GM12878 (cell line): ENCODE results near the gene ABCG1. TPM values are rescaled to one million over a fixed set of nuclear protein-coding genes. Genes with fewer than 3 reads are reported as not detected.

ENCODE experiments used
- ATAC-seq: fragments of 200-7000 bp; cut with Tn5 transposase; 3 replicates; pipeline ENCODE4 v1.9.1; 2020; ENCODE audit warnings: mild to moderate bottlenecking, moderate library complexity
- Bru-seq: library from RNA; stranded (reverse); fragments of 400-500 nt; gene quantifications from one replicate; lab custom pipeline; 2021; lab: Mats Ljungman, UMichigan
- BruChase-seq, 2 experiments: library from RNA; stranded (reverse); fragments of 400-500 nt; gene quantifications; one replicate each; lab custom pipeline; 2021; lab: Mats Ljungman, UMichigan
- BruUV-seq: library from RNA; stranded (reverse); fragments of 400-500 nt; replicated peaks from 2 replicates; lab custom pipeline; 2021; lab: Mats Ljungman, UMichigan
- CTCF ChIA-PET: fragments of 300-600 bp; sonication (Branson Sonifier 250); formaldehyde crosslinking; extraction: SDS; loops from one replicate; lab custom pipeline; 2021; ENCODE audit warnings: inconsistent platforms; lab: Yijun Ruan, JAX
- POLR2A ChIA-PET: fragments of 350-600 bp; formaldehyde crosslinking; extraction: SDS; loops from one replicate; lab custom pipeline; 2021; ENCODE audit warnings: inconsistent platforms; lab: Charles Lee
- RAD21 ChIA-PET: fragments of 300-600 bp; sonication (Branson Sonifier 250); formaldehyde crosslinking; loops from one replicate; lab custom pipeline; 2023; ENCODE audit warnings: antibody characterized with exemption; ENCODE audit not compliant: unreplicated experiment; lab: Charles Lee
- SMC1A ChIA-PET: fragments of 300-600 bp; sonication (Branson Sonifier 250); formaldehyde crosslinking; loops from one replicate; lab custom pipeline; 2023; ENCODE audit not compliant: unreplicated experiment, uncharacterized antibody; lab: Charles Lee
- DNase-seq: peaks from one replicate; pipeline ENCODE4 v3.0.0-alpha.2; 2011; ENCODE audit warnings: low read depth, low spot score
- FAIRE-seq: peaks from 3 replicates; lab custom pipeline; 2011; peaks lifted over from hg19 to GRCh38; lab: Jason Lieb, UNC
- H2AFZ ChIP-seq: 2 replicates; pipeline ENCODE4 v1.6.0; 2011; ENCODE audit warnings: low read depth, low read length, control low read depth; ENCODE audit not compliant: control insufficient read depth
- H3K27ac ChIP-seq: 2 replicates; pipeline ENCODE4 v1.5.1; 2011; ENCODE audit warnings: control low read depth; ENCODE audit not compliant: control insufficient read depth, insufficient read depth
- H3K27me3 ChIP-seq, 2 experiments: replicated peaks in 1 of 2; 2 replicates each; pipeline versions ENCODE4 v1.6.0 to v1.6.1; 2011; ENCODE audit warnings: low read length in 1 of 2; ENCODE audit not compliant: control insufficient read depth in 2 of 2, insufficient read depth in 2 of 2
- H3K36me3 ChIP-seq, 2 experiments: 2 replicates each; pipeline ENCODE4 v1.5.1; 2011; ENCODE audit warnings: low read length in 1 of 2; ENCODE audit not compliant: control insufficient read depth in 2 of 2, insufficient read depth in 2 of 2
- H3K4me1 ChIP-seq: 2 replicates; pipeline ENCODE4 v1.6.1; 2011; ENCODE audit warnings: mild to moderate bottlenecking, low read length, moderate library complexity, mixed read lengths; ENCODE audit not compliant: control insufficient read depth, insufficient read depth
- H3K4me2 ChIP-seq: 2 replicates; pipeline ENCODE4 v1.6.0; 2011; ENCODE audit warnings: control low read depth; ENCODE audit not compliant: control insufficient read depth, insufficient read depth
- H3K4me3 ChIP-seq: fragments of 200-600 bp; sonication (generic); 2 replicates; pipeline ENCODE4 v1.5.1; 2016
- H3K79me2 ChIP-seq: 2 replicates; pipeline ENCODE4 v1.6.0; 2011; ENCODE audit warnings: low read length; ENCODE audit not compliant: control insufficient read depth, insufficient read depth
- H3K9ac ChIP-seq: 2 replicates; pipeline ENCODE4 v1.8.0; 2011; ENCODE audit warnings: low read length, control low read depth, mixed read lengths; ENCODE audit not compliant: control insufficient read depth, insufficient read depth
- H3K9me3 ChIP-seq: replicated peaks from 3 replicates; pipeline ENCODE4 v1.5.1; 2011; ENCODE audit warnings: mild to moderate bottlenecking, low read length; ENCODE audit not compliant: control insufficient read depth, insufficient read depth
- H4K20me1 ChIP-seq: 2 replicates; pipeline ENCODE4 v1.6.0; 2011; ENCODE audit not compliant: control insufficient read depth, insufficient read depth
- CBX5 ChIP-seq: sonication (generic); IDR thresholded peaks from 2 replicates; pipeline ENCODE4 v1.6.1; 2016; ENCODE audit warnings: low read depth, moderate library complexity, mild to moderate bottlenecking, inconsistent platforms
- EED ChIP-seq: sonication (generic); IDR thresholded peaks from 2 replicates; pipeline ENCODE4 v1.6.1; 2016; ENCODE audit warnings: antibody characterized with exemption, low read depth
- FOXK2 ChIP-seq: fragments of 450-650 bp; IDR thresholded peaks from 2 replicates; pipeline ENCODE4 v1.6.1; 2017; ENCODE audit warnings: mild to moderate bottlenecking, moderate library complexity
- RAD21 ChIP-seq: IDR thresholded peaks from 2 replicates; pipeline ENCODE4 v1.6.1; 2011; ENCODE audit warnings: mild to moderate bottlenecking, low read depth, low read length, moderate library complexity; ENCODE audit not compliant: insufficient read depth
- SREBF2 ChIP-seq: IDR thresholded peaks from 2 replicates; pipeline ENCODE4 v1.6.1; 2012; ENCODE audit warnings: mild to moderate bottlenecking, low read length
- ZNF592 ChIP-seq: fragments of 450-650 bp; IDR thresholded peaks from 2 replicates; pipeline ENCODE4 v1.6.1; 2017; ENCODE audit warnings: mild to moderate bottlenecking, moderate library complexity
- ZNF687 ChIP-seq: fragments of 450-650 bp; IDR thresholded peaks from 2 replicates; pipeline ENCODE4 v1.6.1; 2017; ENCODE audit warnings: mild to moderate bottlenecking, moderate library complexity
- WGBS: methylation state at CpG from one replicate; pipeline ENCODE4 v1.1.6; 2016; ENCODE audit warnings: low lambda C conversion rate; ENCODE audit not compliant: insufficient replicate concordance, insufficient coverage; ENCODE audit errors: missing lambda C conversion rate; 5-methylcytosine and 5-hydroxymethylcytosine counted together
- in situ Hi-C: fragments of 300-500 bp; cut with MboI; formaldehyde crosslinking; loops from 9 replicates; pipeline ENCODE4 v1.14.3; 2018; ENCODE audit warnings: mixed read lengths
- intact Hi-C: fragments of 100-400 bp; cut with micrococcal nuclease; formaldehyde crosslinking; loops from one replicate; pipeline ENCODE4 v1.14.2; 2022; ENCODE audit not compliant: unreplicated experiment
- long read RNA-seq, 2 experiments: library from polyadenylated mRNA; unstranded; transcript quantifications; one replicate each; pipeline ENCODE4 v2.0.0, GENCODE V29; 2019 to 2020
- polyA minus RNA-seq, 3 experiments: library from RNA; depleted of rRNA, polyadenylated mRNA; stranded (reverse); fragments of >200 nt; gene quantifications; 2 replicates each; pipeline ENCODE4 v1.2.3, GENCODE V29; 2011
- polyA plus RNA-seq, 11 experiments: library from polyadenylated mRNA; depleted of rRNA in 4 of 11; unstranded in 6 of 11; stranded (reverse) in 5 of 11; fragments of >200 nt; fragmentation: Nextera tagmentation in 4 of 11; fragmentation: Illumina TruSeq in 1 of 11; extraction: Ambion mirVana in 4 of 11; extraction: Trizol in 1 of 11; gene quantifications; 1 replicate in 1 of 11; 2 replicates in 10 of 11; pipeline versions ENCODE4 v1.2.1 to v1.2.3, GENCODE V29; 2011 to 2016; ENCODE audit warnings: inconsistent platforms in 2 of 11, missing spikeins in 2 of 11, low read depth in 1 of 11
- total RNA-seq, 4 experiments: library from RNA; depleted of rRNA in 3 of 4; stranded (reverse); fragments of >200 nt in 3 of 4; fragmentation: Illumina TruSeq in 1 of 4; extraction: Trizol in 1 of 4; gene quantifications; 2 replicates each; pipeline versions ENCODE4 v1.2.1 to v1.2.3, GENCODE V29; 2013 to 2021

Gene ABCG1
- total RNA-seq (2013; cell fraction: nucleolus; rRNA removed): 8.0 TPM in 2 replicates
- 8.8 and 9.2 TPM in 2 replicates for total RNA-seq (2014; rRNA removed)
- 5.3 and 6.2 TPM in 2 replicates for total RNA-seq (2014; rRNA removed; fragmentation: Illumina TruSeq; extraction: Trizol)
- 11.2 and 12.4 TPM in 2 replicates for total RNA-seq (2021)
- 1.2 TPM for polyA plus RNA-seq (2011; ENCODE audit: low read depth)
- 14.0 and 19.3 TPM in 2 replicates for polyA plus RNA-seq (2011; rRNA removed)
- polyA plus RNA-seq (2011; cell fraction: cytosol; rRNA removed): 23.8 and 25.9 TPM in 2 replicates
- 34.2 and 36.9 TPM in 2 replicates for polyA plus RNA-seq (2011; cell fraction: nucleus; rRNA removed)
- polyA plus RNA-seq (2012): 1.5 and 4.0 TPM in 2 replicates
- 5.9 and 6.1 TPM in 2 replicates for polyA plus RNA-seq (2014; fragmentation: Illumina TruSeq; extraction: Trizol)
- 1 to 10 TPM; 2.9 to 3.0 TPM for polyA plus RNA-seq (2014; fragmentation: Nextera tagmentation; extraction: Ambion mirVana)
- polyA plus RNA-seq (2014; rRNA removed): 6.9 and 8.0 TPM in 2 replicates
- polyA plus RNA-seq (2016; fragmentation: Nextera tagmentation; extraction: Ambion mirVana): 1 to 10 TPM in 1 of 2 experiments, under 1 TPM in 1; 0.59 to 1.3 TPM
- 25.7 and 35.5 TPM in 2 replicates for polyA minus RNA-seq (2011; rRNA and poly(A)+ RNA removed)
- 9.1 and 12.7 TPM in 2 replicates for polyA minus RNA-seq (2011; cell fraction: cytosol; rRNA and poly(A)+ RNA removed)
- 9.8 and 15.8 TPM in 2 replicates for polyA minus RNA-seq (2011; cell fraction: nucleus; rRNA and poly(A)+ RNA removed)
- Bru-seq, nascent RNA: percentile 43 among the genes with signal in this experiment
- BruChase-seq, experiment 1, labeled RNA remaining after a 6-hour chase: percentile 33 among the genes with signal in this experiment
- BruChase-seq, experiment 2, labeled RNA remaining after a 2-hour chase: percentile 31 among the genes with signal in this experiment
- long read RNA-seq, experiment 1, partial matches to known transcripts: 1 of 4 reads
- long read RNA-seq, experiment 1, other reads (novel, unspliced or antisense): 2 of 4 reads
- long read RNA-seq, experiment 2, partial matches to known transcripts: 4 of 20 reads
- long read RNA-seq, experiment 2, other reads (novel, unspliced or antisense): 14 of 20 reads

- Histone ChIP-seq H2AFZ (peak within 1 kb of the TSS; percentile 37), H3K36me3 (no peaks in the 10 kb centered on the region), H3K4me1 (peaks cover 9% of the 10 kb centered on the region; the same call in 1 of the 2 replicates), H3K4me3 (peak within 1 kb of the TSS; percentile 71), H3K79me2 (no peaks in the 10 kb centered on the region), H3K27me3 (peaks cover 0 to 4% of the 10 kb centered on the region in 2 experiments; a peak in 1 of 4 replicates), H3K9ac (peak within 1 kb of the TSS; percentile 34; the same call in 1 of the 2 replicates), H3K4me2 (peak within 1 kb of the TSS; percentile 100), H3K9me3 (peaks cover 3% of the 10 kb centered on the region; the same call in 2 of the 3 replicates), H3K27ac (no peak within 1 kb of the TSS), H4K20me1 (no peaks in the 10 kb centered on the region)
- SMC1A ChIA-PET: interaction anchor here (0.8 to 3.8 kb wide), 12 partner anchors 11 to 74 kb away, joined by 3 to 77 read pairs (median 8); no protein-coding TSS in a partner anchor
- ATAC-seq (peak; percentile 74), FAIRE-seq (no peak), DNase-seq (no peak)
- BruUV-seq: no TSS peak
- CTCF ChIA-PET: interaction anchor here (0.8 to 4.1 kb wide), 8 partner anchors 12 to 74 kb away, joined by 3 to 51 read pairs (median 8); no protein-coding TSS in a partner anchor
- in situ Hi-C loops: loop anchor here (25.0 kb wide), 1 partner anchor 1468 kb away; no protein-coding TSS in a partner anchor
- RAD21 ChIA-PET: interaction anchor here (0.6 to 4.2 kb wide), 14 partner anchors 9 to 317 kb away, joined by 3 to 46 read pairs (median 10); no protein-coding TSS in a partner anchor
- WGBS: 2% methylated on average over 44 of the region's 83 CpGs
- POLR2A ChIA-PET: interaction anchor here (1.3 to 3.4 kb wide), 5 partner anchors 10 to 28 kb away, joined by 5 to 38 read pairs (median 17); no protein-coding TSS in a partner anchor
- intact Hi-C loops: no loop called here
- TF ChIP-seq RAD21 (no peak), SREBF2 (no peak), EED (no peak), ZNF687 (0 out of 2 replicates have a peak, but pooled peaks have one; percentile 28), FOXK2 (0 out of 2 replicates have a peak, but pooled peaks have one; percentile 29), CBX5 (no peak), ZNF592 (no peak)
These were observed at the start of gene ABCG1 for GRCh38 chr21:42218836-42219605. ABCG1 (plus strand) TSS chr21:42219140; CDS start chr21:42219263, 123 bp downstream.
